ENCODE data around the gene ERP29.

GRCh38 chr12:111991946-111992345, 21.3 kb upstream of the ERP29 start:
- TF ChIP-seq CTCF (optimal IDR thresholded peaks at IDR 0.05 in 1 of 3, IDR thresholded peaks at IDR 0.05 in 1 of 3, conservative IDR thresholded peaks at IDR 0.05 in 1 of 3; ENCODE audit: extremely low read depth in 1 of 3, insufficient read depth in 2 of 3, low read length in 3 of 3) (no peak), EZH2 (IDR thresholded peaks at IDR 0.05; ENCODE audit: low read length) (no peak)
